ENCODE results near the gene MAP3K19. TPM values are rescaled to one million over a fixed set of nuclear protein-coding genes. Genes with fewer than 3 reads are reported as not detected.
"Not testable (repeated sequence)": the region's sequence is repeated elsewhere in the genome, so short reads cannot be mapped to it uniquely, and the experiment has no call there.

MAP3K19 gene
- total RNA-seq, 1 donor from 2014 or later, result not detected

DNA sequence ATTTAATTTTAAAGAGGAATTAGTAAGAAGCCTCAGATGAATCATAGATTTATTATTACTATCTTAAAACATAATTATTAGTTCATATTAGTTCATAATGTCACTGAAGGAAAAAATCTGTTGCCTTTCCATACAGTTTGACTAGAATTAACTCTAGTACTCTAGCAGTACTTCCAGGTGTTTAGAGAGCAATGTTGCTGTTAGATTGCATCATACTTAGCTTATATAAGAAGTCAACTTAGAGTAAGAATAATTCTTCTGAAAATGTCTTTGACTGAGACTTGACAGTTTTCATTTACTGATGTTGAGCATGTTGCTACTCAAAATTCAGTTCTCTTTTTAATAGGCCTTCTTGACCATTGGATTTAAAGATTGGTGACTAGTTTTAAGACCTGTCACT lies 9.5 kb upstream of the MAP3K19 start:
- intact Hi-C loops (cut with DNase I), result loop anchor here (10.0 kb wide), 1 partner anchor 122 kb away; no protein-coding TSS in a partner anchor
- ATAC-seq, result no peak
- DNase-seq (ENCODE audit: missing footprints), result no peak

DNA sequence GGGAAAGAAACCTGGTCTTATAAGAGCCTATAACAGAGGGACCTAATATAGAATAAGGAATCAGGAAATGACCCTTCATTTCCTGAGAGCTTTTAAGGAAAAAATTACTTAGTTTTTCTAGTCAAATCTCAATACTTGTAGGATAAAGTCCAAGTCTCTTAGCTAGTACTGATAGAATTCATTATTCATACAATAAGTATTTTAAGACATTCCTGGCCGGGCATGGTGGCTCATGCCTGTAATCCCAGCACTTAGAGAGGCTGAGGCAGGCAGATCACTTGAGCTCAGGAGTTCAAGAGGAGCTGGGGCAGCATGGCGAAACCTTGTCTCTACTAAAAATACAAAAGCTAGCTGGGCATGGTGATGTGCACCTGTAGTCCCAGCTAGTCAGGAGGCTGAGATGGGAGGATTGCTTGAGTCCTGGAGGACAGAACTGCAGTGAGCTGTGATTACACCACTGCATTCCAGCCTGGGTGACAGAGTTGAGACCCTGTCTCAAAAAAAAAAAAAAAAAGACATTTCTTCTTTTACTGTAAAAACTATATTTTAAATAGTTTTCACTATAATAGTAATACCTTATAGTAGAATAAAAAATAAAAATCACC lies 8.0 kb upstream of the MAP3K19 start:
- intact Hi-C loops (cut with DNase I), result loop anchor here (10.0 kb wide), 1 partner anchor 120 kb away; no protein-coding TSS in a partner anchor
- ATAC-seq (no peak), DNase-seq (ENCODE audit: missing footprints) (no peak)

DNA sequence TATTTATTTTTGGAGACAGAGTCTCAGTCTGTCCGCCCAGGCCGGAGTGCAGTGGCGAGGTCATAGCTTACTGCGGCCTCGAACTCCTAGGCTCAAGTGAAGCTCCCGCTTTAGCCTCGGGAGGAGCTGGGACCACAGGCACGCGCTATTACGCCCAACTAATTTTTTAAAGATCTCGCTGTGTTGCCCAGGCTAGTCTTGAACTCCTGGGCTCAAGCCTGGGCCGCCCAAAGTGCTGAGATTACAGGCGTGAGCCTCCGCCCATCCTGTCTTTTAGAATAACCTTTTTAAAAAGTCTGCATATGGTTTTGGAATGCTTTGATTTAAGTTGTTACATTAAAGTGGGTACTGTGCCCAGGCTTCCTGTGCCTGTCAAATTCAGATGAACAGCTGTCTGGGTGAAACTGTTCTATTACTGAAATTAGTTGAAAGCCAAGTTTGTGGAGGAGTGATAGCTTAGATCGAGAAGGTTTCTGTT lies 5.8 kb upstream of the MAP3K19 start:
- intact Hi-C loops (cut with DNase I), result loop anchor here (10.0 kb wide), 1 partner anchor 118 kb away; no protein-coding TSS in a partner anchor
- ATAC-seq, result no peak

DNA sequence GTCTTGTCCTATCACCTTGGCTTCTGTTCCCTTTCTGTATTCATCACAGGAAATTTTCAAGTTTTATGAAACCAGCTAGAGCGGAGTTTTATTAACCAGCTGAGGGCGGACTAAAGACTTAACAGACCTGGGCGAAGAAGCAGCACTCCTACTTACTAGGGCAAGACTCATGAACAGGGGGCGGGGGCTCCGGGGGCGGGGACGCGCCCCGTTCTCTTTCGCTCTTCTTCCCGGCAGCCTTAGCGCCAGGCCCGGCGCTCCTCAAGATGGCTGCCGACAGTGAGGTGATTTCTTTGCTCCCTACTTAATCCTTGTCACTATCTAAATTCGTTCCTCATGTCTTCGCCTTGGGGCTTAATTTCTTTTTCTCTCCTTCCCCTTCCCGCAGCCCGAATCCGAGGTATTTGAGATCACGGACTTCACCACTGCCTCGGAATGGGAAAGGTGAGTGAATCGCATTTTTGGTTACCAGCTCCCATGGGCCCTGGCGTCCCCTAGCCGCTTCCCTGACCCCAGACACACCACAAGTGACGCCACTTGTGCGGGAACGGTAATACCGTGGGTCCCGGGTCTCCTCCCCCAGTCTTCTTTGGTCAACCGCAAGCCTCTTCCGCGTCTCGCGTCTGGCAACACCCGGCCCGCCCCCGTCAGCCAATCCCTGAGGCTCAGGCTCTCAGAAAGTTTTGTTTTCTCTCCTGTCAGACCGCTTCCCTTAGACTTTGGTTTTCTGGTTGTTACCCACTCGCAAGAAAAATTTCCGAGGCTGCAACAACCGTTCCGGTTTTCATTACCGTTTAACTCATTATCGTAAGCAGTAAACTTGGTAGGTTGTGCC lies 5.0 kb upstream of the MAP3K19 start, which contains the start of gene RAB3GAP1:
TSS of gene RAB3GAP1 (plus strand) at position 251 of the 835 bp plus-strand sequence. CDS start at position 267, 16 bp downstream.
- ATAC-seq (peak; percentile 90), DNase-seq (ENCODE audit: missing footprints) (peak; percentile 90)
- intact Hi-C loops (cut with DNase I), result loop anchor here (10.0 kb wide), 1 partner anchor 117 kb away; no protein-coding TSS in a partner anchor

More for the DNA sequence above, 5.8 kb upstream of the MAP3K19 start:
- peak; percentile 71 for DNase-seq (ENCODE audit: missing footprints)

DNA sequence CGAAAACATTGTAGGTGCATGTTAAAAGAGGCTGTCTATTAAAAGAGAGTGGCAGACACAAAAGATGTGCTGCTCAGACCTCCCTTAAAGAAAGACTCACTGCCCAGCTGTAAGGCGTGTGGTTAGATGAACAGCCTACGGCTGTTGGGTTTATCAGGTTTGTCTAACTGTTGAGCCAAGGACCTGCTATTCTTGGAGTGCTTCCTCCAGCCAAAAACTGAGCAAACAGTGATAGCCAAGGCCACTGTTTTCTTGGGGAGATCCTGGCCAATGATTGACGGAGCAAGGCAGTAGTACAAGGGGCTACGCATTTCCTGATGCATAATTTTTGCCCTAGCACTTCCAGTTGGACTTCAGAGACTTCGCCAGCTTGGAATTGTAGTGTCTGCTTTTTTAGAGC lies 3.4 kb upstream of the MAP3K19 start:
- DNase-seq (ENCODE audit: missing footprints) (no peak), ATAC-seq (peak; percentile 38)
- intact Hi-C loops (cut with DNase I), result loop anchor here (10.0 kb wide), 1 partner anchor 116 kb away; no protein-coding TSS in a partner anchor

DNA sequence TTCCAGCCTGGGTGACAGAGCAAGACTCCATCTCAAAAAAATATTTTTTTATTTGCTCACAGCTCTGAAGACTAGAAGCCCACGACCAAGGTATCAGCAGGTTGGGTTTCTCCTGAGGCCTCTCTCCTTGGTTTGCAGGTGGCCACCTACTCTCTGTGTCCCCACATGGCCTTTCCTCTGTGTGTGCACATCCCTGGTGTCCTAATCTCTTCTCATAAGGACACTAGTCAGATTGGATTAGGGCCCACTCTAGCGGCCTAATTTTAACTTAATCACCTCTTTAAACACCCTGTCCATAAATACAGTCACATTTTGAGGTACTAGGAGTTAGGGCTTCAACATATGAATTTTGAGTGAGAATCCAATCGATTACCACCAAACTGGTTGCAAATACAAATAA lies 2.9 kb upstream of the MAP3K19 start:
- ATAC-seq (peak; percentile 42), DNase-seq (ENCODE audit: missing footprints) (no peak)
- intact Hi-C loops (cut with DNase I), result loop anchor here (10.0 kb wide), 1 partner anchor 115 kb away; no protein-coding TSS in a partner anchor

DNA sequence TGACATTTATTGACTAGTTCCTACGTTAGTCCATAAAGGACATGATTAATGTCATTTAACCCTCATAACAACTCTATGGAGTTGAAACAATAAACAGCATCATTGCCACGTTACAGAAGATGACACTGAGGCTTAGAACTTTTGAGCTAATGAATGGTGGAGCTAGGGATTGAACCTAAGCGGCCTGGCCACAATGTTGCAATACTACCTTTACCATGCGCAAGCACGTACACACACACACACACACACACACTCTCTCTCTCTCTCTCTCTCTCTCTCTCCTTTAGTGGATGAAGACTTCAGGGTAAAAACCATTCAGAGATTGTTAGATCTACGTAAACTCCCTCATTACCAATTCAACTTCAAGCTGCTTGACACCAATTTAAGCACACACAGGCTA lies 875 bp upstream of the MAP3K19 start:
- ATAC-seq (no peak), DNase-seq (ENCODE audit: missing footprints) (no peak)
- intact Hi-C loops (cut with DNase I), result no loop called here

DNA sequence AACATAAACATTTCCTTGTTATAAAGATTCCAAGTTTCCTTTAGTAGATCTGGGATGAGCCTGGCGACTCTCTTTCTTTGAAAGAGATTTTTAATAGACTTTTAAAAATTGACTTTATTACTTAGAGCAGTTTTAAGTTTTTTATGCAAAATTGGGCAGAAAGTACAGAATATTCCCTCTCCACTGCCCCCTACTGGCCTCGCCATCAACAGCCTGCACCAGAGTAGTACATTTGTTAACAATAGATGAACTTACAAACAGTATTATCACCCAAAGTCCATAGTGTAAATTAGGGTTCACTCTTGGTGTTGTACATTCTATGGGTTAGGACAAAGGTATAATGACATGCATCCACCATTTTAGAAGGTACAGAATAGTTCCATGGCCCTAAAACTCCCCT lies 3.9 kb downstream of the MAP3K19 start:
- ATAC-seq (no peak), DNase-seq (ENCODE audit: missing footprints) (no peak)
- intact Hi-C loops (cut with DNase I), result no loop called here

DNA sequence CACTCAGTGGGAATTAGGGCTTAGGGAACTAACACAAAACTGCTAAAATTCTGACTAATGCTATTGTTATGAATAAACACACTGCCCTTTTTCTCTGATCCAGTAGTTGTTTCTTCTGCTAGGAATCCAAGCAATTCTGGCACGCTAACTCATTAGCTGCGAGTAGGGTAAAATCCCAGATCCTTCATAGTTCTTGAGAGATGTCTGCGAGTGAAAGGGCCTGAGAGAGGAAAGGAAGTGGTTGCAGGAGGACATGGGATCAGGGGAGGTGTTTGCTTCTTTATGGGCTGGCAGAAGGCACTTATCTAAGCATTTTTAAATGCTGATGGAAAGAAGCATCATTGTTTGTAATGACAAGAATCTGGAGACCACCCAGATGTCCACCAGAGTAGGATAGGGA lies 9.4 kb downstream of the MAP3K19 start:
- ATAC-seq, result no peak
- intact Hi-C loops (cut with DNase I), result no loop called here

DNA sequence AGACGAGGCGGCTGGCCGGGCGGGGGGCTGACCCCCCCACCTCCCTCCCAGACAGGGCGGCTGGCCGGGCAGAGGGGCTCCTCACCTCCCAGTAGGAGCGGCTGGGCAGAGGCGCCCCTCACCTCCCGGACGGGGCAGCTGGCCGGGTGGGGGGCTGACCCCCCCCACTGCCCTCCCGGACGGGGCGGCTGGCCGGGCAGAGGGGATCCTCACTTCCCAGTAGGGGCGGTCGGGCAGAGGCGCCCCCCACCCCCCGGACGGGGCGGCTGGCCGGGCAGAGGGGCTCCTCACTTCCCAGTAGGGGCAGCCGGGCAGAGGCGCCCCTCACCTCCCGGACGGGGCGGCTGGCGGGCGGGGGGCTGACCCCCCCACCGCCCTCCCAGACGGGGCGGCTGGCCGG lies 14.0 kb downstream of the MAP3K19 start:
- ATAC-seq; DNase-seq (ENCODE audit: missing footprints); intact Hi-C loops (cut with DNase I): not testable (repeated sequence)

More for the DNA sequence above, 9.4 kb downstream of the MAP3K19 start:
- no peak for DNase-seq (ENCODE audit: missing footprints)

DNA sequence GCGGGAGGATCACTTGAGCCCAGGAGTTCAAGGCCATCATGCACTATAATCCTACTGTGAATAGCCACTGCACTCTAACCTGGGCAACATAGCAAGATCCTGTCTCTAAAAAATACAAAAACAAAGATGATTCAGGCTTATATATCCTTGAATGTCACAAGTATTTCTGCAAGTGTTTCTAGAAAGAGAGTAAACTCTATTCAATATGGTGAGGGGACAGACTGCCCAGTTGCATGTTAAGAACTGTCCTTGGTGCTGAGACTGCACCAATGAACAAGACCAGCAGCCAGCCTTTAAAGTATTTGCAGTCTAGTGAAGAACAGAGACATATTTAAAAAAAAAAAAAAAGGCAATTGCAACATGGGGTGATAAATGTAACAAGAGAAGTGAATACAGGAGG lies 16.4 kb downstream of the MAP3K19 start:
- intact Hi-C loops (cut with DNase I), result no loop called here
- DNase-seq (ENCODE audit: missing footprints) (no peak), ATAC-seq (no peak)

DNA sequence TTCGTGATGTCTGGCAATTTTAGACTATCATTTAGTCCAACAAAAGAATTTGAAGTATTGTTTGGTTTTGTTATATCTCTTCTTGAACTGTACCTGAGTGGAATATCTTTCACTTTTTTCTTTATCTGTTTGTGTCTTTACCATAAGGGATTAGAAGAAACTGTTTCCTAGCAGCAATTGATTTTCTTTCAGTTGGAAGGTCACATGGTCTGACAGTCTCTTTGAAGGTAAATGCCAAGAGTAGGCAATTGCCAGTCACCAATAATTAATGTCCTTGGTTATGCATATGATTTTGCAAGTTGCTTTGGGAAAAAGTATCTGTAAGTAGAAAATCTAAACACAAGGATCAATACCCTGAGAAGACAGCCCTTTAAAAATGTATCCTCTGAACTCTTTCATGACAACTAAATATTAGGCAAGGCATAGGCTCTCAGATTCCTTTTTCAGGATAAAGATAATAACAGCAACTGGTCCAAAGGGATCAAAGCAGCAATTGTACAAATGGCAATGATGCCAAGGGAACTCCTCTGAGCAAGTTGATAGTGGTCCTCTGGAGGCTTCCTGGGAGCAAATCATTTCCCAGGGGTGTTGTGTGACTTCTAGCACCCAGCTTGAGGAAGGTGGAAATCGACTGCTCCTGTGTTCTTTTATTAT lies 17.6 kb downstream of the MAP3K19 start:
- no peak for ATAC-seq
- no peak for DNase-seq (ENCODE audit: missing footprints)
- intact Hi-C loops (cut with DNase I), result no loop called here

DNA sequence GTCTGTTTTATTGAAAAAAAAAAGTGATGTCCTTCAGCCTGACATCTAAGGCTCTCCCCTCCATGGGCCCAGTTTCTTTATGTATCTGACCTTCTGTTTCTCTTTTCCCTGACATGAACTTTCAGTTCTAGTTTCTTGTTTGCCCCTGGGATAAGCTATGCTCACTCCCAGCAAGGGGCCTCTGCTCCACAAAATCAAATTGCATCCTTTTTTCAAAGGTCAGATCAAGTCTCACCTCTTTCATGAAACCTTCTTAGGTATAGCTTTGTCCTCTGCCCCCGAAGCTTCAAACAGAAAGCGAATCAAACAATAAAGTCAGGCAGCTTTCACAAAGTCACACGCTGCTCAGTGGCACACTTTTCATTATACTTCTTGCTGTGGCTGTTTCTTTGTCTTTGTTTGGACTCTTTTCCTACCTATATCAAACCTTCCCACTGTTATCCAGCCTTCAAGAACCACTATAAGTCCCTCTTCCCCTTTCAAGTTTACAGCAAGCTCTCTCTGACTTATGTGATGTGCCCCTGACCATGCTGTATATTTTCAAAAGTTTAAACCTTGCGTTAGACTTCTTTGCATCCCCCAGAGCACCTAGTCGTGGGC lies 23.3 kb downstream of the MAP3K19 start:
- DNase-seq (ENCODE audit: missing footprints), result no peak
- intact Hi-C loops (cut with DNase I), result no loop called here
- no peak for ATAC-seq

DNA sequence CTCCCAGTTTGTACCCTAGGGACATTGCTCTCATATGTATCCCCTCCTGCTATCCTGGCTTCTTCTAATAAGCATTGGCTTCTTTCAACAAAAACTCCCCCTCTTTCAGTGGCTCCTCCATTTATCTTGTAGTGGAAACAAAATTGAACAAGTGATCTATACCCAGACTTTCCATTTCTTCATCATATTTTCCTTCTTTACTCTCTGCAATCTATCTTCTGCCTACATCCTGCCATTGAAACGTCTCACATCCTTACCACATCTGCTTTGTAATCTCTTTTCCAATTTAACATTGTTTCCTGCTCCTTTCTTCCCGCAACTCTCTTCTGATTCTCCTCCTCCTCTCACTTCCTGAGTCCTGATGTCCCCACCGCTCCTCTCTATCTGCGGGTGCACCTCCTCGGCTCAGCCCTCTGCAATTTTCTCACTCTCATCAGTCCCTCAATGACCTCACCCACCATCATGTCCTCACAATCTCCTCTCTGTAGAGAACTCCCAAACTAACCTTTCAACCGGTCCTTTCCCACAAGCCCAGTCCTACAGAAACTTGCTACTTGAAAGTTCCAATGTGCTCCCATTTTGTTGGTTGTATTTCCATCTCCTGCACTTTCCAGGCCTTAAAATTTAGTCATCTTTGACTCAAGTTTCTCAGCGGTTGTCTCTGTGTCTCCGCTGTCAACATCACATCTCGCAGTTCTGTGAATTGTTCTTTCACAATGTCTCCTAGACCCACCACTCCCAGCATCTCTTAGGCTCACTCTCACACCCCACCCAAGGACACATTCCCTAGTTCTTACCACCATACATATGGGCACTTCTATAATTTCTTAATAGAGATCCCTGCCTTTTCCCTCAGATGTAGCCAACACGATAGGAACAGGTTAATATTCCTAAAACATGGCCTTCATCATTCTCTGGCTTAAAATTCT lies 24.0 kb downstream of the MAP3K19 start:
- no peak for DNase-seq (ENCODE audit: missing footprints)
- intact Hi-C loops (cut with DNase I), result no loop called here

DNA sequence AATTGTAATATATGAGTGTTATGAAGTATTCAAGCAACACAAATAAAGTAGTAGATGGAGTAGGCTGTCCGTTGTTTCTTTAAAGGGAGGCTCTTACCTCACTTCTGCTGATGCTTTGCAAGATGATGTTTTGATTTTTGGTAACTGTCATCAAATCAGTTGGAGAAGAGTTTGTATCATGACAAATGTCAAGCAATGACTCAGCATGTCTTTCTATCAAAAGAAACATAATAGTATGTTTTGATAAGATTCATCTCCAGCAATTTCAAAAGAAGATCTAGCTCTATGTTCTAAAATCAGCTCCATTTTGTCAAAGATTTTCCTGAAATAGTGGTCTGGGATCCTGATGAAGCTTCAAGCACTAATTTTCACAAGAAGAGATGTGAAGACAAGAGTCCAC lies 25.6 kb downstream of the MAP3K19 start:
- intact Hi-C loops (cut with DNase I), result no loop called here
- DNase-seq (ENCODE audit: missing footprints), result no peak

More for the DNA sequence above, 24.0 kb downstream of the MAP3K19 start:
- ATAC-seq, result no peak

DNA sequence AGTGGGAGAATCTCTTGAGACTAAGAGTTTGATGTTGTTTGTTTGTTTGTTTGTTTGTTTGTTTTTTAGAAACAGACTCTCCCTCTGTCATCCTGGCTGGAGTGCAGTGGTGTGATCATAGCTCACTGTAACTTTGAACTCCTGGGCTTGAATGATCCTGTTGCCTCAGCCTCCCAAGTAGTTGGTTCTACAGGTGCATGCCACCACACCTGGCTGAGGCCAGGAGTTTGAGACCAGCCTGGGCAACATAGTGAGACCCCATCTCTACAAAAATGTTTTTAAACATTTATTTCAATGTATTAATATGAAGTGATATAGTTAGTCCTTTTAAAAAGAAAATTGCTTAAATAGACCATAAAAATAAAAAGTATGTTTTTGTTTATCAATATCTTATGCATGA lies 35.6 kb downstream of the MAP3K19 start:
- intact Hi-C loops (cut with DNase I), result no loop called here
- no peak for ATAC-seq

More for the DNA sequence above, 25.6 kb downstream of the MAP3K19 start:
- no peak for ATAC-seq

DNA sequence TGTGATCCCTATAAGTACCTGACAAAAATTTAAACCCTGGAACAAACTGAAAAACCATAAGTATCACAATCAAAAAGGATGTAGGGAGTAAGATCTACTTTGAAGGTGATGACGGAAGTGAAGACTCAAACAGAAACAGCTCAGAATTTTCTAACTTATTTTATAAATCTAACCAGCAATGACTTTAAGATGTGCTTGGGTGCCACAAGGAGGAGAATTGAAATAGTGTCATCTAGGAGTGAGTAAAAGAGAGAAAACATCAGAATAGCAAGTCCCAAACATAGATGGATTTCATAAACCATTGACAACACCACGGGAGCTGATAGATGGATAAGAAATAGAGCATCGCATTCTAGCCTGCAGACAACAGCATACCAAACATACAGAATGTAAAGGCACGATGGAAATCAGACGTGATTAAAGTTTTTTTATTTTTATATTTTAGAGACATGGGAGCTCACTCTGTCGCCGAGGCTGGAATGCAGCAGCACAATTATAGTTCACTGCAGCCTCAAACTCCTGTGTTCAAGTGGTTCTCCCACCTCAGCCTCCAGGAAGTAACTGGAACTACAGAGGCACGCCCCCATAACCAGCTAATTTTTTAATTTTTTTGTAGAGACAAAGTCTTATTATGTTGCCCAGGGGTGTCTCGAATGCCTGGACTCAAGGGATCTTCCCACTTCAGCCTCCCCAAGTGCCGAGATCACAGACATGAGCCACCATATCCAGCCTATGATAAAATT lies 36.9 kb downstream of the MAP3K19 start:
- ATAC-seq, result no peak
- no peak for DNase-seq (ENCODE audit: missing footprints)
- intact Hi-C loops (cut with DNase I), result no loop called here

More for the DNA sequence above, 35.6 kb downstream of the MAP3K19 start:
- no peak for DNase-seq (ENCODE audit: missing footprints)

All from Right ventricle myocardium inferior (tissue), 1 donor.